GM21515 (cell line): ENCODE measurements around the gene TP53I11.

Experiments
- ATAC-seq: cut with Tn5 transposase; IDR thresholded peaks from one replicate; pipeline ENCODE4 v1.9.1; 2021; ENCODE audit not compliant: unreplicated experiment

The TP53I11 gene

DNA sequence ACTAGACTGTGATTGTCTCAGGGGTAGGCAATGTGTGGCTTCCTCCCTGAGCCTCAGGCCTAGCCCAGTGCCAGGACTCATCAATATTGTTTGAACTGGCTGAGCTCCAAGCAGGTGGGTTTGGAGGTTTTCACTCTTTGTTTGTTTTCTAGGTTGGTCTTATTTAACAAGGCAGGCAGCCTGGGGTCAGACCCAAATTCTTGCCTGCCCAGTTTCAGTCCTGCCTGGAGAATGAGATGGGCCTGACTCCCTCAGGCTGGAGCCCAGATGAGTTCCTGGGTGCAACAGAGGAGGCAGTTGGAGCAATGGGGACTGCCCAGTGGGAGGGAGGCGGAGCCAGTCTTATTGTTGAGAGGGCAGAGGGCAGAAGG lies 28.3 kb upstream of the TP53I11 start:
- ATAC-seq: no peak

DNA sequence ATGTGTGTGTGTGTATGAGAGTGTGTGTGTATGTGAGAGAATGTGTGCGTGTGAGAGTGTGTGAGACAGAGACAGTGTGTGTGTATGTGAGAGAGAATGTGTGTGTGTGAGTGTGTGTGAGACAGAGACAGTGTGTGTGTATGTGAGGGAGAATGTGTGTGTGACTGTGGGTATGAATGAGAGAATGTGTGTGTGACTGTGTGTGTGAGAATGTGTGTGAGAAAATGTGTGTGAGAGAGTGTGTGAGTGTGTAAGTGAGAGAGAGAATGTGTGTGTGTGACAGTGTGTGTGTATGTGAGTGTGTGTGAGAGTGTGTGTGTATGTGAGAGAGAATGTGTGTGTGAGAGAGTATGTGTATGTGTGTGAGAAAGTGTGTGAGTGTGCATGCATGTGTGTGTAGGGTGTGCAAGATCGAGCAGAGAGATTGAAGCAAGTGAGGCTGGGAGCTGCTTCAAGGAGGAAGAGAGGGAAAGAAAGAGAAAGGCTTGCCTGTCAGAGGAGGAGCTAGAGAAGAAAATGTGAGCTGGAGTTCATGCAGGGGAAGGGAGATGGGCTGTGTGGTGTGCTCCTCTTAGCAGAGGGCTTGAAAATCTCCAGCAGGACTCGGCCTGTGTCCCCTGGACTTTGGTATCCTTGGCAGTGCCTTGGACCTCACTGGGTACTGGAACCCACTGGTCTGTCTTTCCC lies 27.7 kb upstream of the TP53I11 start:
- ATAC-seq: no peak

DNA sequence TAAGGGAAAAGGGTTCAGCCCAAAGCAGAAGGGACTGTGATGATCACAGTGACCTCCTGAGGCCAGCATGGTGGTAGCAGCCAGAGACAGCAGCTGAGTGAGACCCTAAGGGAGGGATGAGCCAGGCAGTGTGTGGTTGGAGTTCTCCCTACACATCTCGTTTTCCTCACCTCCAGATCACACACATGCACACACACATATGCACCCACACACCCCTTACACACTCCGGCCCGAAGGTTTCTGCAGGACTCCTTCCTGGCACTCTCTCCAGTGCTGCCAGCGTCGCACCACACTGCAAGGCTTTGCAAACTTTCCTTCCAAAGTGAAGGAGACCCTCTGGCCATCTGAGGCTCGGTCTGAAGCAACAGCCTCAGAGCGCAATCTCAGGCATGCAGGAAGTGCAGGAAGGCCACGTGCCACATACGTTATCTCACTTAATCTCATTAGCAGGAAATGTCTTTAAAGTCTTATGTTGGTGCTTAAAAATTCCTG lies 26.9 kb upstream of the TP53I11 start:
- no peak for ATAC-seq

DNA sequence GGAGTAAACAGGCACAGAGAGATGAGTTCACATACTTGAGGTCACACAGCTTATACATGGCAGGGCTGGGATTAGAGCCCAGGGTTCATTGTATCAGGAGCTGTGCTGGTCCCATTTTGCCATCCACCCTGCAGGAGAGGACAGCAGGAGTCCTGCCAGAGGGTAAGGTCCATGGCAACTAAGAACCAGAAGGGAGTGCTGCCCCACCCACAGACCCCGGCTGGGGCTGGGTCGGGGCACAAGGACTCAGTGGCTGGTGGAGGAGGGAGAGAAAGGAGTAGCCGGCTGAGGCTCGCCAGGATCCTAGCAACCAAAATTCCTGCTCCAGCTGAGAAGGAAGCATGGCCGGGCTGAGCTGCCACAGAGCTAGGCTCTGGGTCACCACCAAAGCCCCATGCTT lies 25.9 kb upstream of the TP53I11 start:
- no peak for ATAC-seq

DNA sequence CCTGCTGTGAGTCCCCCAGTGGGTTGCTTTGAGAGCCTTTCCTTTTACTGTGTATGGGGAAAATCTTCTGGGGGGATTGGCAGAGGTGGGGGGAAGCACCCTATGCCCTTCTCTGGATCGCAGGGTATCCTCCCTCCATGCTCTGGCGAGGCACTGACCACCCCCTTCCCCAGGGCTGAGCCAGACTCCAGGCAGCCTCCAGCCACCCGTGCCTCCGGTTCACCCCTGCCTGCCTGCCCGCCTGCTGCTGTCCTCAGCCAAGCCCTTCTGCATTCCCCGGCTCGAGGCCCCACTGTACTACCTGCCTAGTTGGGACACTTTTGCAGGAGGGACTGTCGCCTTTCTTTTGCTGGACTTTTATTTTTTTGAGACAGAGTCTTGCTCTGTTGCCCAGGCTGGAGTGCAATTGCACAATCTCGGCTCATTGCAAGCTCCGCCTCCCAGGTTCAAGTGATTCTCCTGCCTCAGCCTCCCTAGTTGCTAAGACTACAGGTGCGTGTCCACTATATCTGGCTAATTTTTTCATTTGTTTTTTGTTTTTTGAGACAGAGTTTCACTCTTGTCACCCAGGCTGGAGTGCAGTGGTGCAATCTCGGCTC lies 23.8 kb upstream of the TP53I11 start:
- no peak for ATAC-seq

DNA sequence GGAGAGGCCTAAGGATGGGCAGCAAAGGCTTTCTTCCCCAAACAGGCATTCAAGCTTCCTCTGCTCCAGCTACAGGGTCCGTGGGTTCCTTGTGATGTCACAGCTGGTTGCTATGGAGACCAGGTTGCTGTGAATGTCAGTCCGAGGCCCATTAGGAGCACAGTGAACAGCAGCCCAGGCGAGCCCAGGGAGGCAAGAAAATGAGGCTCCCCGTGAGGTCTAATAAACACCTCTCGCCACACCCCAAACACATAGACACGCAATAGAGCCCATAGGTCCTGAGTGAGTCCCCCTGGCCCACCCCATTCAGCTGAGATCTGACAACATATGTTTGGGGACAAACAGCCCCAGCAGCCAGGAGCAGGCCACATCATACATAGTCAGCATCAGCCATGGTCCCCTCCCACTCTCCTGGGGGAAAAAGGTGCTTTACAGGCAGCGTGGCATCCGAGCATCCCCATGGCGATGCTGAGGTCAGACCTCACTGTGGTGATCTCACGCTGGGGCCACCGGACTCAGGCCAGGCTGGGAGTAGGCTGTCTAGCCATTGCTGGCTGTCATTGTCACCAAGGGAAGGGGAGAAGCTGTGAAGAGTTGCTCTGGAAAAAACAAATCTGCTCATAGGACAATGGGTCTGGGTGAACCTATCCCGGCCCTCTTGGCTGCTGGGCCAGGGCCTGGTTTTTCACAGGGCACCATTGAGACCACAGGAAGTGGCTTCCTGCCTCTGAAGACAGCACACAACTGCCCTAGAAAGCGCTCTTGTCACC lies 23.1 kb upstream of the TP53I11 start:
- no peak for ATAC-seq

DNA sequence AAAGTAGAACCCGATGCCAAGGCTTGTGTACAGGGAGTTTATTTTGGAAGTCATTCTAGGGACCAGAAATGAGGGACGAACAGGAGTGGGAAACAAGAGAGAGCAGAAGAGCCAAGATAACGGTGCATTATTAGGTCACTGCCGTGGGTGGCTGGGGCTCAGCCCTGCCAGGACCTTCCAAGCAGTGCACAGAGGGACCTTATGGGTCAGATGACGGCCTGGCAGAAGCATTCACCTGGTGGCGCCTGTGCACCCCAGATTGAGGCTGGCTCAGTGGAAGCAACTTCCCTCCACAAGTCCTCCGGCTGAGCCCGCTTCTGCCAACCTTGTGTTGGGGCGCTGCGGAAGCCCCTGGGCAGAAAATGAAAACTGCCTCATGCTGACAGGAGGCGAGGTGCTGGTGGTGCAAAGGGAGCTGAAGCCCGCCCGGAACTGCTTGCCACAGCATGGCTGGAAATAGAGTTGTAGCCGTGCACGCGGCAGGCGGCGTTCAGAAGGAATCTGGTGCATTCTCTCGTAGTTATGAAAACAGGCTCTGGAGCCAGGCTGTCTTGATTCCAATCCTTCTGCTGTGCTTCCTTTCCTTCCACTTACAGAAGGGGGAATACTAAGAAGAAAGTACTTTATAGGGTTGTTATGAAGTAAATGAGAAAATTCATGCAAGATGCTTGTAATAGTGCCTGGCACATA lies 22.2 kb upstream of the TP53I11 start:
- ATAC-seq: no peak

DNA sequence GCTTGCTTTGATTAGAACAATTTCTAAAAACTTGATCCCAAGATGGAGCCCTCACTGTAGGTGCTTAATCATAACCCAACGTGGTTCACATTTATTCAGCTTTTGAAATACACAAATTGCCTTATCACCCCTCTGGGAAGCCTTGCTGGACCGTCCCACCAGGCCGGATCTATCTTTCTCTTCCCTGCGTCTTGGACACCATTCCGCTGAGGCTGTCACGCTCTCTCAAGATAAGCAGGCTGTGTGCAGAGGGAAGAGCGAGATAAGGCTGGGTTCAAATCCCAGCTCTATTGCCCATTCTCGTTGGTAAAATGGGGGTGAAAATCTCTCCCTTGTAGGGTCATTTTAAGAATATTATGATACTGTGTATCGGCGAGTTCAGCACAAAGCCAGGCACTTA lies 20.5 kb upstream of the TP53I11 start:
- no peak for ATAC-seq

DNA sequence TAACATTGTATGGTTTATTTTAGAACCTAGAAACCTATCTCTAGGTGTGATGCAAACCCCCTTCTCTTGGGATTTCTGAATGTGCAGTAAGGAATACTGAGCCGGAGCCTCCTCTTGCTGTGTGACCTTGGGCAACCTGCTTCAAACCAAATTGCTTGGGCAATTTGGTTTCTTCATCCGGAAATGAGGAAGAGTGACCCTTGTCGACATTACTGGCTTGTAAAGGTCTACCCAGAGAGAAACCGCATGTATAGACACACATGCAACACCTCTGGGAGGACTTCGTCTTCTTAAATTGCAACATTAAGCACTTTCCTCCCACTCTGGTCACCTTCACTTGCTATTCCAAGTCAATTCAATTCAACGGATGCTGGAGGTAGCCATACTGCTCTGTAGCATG lies 19.6 kb upstream of the TP53I11 start:
- ATAC-seq: no peak

DNA sequence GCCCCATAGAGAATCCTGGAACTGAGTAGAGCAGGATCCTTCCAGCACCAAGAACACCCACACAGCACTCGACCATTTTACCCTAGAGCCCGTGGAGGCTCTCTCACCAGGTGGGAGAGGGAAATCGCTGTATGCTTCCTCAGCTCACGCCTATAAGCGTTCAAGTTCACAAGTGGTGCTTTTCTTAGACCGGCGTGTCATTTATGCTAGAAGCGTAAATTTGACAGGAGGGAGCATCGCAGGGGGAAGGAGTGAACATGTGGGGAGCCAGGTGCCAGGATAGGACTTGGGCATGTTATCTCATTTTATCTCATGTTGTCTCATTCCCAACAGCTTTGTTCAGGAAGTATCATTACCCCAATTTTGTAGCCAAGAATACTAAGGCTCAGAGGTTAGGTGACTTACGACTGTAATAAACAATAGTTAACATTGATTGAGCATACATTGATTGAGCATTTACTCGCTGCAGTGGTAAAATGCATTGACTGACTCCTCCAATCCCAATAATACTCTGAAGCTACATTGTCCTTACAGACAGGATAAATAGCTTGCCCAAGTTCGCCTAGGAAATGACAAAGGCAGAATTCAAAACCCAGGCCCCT lies 19.1 kb upstream of the TP53I11 start:
- ATAC-seq: no peak

DNA sequence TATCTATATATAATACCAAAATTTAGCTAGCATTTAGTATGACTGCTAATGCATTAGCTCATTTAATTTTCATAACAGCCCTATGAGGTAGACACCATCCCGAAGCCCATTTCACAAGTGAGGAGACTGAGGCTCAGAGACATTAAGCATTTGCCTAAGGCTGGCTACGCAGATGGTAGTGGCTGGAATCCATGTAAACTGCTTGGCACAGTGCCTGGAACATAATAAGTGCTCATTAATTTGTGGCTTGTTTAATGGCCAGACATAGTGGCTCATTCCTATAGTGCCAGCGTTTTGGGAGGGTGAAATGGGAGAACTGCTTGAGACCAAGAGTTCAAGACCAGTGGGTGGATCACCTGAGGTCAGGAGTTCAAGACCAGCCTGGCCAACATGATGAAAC lies 17.8 kb upstream of the TP53I11 start:
- ATAC-seq: no peak

DNA sequence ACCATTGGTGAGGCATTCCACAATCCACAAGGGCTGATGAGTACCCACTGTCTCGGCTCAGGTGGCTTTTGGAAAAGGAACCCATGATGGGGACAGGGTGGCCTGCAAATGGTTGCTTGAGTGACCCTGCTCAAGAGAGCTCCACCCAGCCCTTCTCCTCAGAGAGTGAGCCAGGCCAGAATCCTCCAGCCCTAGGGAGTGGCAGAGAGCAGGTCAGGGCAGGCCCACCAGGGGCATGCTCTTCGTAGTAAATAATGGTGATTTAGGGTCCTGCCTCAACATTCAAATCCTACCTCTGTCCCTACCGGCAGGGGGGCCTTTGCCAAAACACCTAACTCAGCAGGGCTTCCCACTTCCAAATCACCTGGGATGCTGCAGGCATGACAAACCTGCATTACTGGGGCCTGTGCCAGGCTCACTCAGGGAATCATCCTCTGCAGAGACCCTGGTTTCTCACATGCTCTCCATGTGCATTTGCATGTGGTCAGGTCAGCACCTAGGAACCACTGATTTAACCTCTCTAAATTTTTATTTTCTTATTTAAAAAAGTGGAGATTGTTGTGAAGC lies 17.3 kb upstream of the TP53I11 start:
- ATAC-seq: no peak

DNA sequence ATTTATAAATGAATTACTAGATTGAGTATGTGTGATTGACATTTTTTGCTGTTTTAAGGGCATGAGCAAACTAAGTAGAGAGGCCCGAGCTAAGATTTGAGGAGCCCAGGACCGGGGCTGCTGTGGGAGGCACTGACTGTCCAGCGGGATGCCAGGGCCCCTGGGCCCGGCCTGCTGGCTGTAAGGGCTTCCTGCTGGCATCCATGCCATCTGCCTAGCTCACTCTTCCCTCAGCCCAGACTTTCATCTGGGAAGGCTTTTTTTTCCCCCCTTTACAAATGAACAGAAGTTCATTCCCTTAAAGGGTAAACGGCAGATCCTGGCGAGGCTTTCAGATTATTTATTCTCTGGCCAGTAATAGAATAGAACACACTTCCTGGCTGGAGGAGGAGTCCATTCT lies 16.0 kb upstream of the TP53I11 start:
- ATAC-seq: no peak

DNA sequence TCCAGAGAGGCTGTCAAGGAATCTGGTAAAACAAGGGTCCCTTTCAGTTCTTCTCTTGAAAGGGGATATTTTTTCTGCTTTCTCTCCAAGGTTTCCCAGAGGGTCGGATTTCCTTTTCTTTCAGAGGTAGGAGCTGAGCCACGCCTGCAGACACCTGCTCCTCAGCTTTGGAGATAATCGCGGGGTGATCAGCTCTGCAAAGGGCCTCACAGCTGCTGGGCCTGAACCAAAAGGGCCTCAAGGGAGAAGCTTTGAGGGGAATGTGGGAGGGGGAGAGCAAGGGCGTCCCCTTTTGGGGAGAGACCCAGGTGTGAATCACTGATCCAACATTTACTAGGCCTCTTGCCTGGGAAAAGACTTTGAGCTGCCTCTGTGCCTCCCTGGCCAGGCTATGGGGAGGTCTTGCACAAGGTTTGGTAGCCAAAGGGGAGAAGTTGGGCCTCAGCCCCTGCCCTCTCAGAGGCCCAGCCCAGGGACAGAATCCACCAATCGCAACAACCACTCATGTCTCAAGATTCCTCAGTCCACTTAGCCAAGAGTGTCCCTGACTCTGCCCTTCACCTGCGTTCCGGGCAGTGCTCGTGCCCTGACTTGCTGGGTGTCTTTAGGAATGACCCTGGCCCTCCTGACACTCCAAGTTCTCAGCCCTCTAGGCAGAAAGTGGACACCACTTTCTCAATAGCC lies 14.0 kb upstream of the TP53I11 start:
- no peak for ATAC-seq

DNA sequence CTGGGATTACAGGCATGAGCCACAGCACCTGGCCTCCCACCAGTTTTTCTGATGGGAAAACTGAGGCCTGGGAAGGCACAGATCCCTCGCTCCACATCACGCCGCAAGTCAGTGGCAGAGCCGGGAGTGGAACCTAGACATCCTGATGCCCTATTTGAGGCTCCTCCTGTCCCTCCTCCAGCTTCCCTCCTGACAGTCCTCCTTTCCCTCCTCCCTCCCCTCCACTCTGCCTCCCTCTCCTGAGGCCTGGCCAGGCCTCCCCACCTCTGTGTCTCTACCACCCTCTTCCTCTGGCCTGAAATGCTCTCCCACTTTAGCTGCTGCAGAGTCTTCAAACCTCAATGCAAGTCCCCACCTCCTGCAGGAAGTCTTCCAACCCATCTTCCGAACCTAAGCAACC lies 13.3 kb upstream of the TP53I11 start:
- no peak for ATAC-seq

DNA sequence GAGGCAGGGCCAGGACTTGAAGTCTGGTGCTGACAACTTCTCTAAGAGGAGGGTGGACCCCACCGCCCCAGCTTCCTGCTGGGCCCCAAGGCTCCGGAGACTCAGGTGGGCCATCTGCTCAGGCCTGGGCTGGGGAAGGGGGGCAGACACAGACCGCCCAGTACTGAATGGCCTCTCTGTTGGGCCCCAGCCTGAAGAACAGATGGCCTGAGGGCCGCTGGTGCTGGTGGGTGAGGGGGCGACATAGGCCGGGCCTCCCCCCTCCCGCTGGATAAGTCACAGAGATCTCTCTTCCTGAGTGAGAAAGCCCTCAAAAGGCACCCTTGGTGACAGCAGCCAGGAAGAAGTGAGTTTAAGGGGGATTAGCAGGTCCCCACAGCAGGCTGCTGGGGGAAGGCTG lies 12.5 kb upstream of the TP53I11 start:
- no peak for ATAC-seq

DNA sequence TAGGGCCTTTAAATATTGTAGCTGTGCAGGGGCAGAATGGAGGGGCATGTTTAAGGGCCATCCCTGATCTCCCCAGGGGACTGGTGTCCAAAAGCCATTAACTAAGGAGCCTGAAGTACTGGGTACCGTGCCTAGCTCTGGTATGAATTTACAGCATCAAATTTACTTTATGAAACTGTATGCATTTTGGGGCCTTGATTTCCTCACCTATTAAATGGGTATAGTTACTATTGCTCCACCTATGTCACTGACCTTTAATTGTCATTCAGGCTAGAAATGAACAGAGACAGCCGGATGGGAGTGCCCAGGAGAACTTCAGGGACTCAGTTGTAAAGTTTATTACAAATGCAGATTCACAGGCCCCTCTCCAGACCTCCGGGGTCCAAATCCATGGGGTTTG lies 11.8 kb upstream of the TP53I11 start:
- ATAC-seq: no peak

DNA sequence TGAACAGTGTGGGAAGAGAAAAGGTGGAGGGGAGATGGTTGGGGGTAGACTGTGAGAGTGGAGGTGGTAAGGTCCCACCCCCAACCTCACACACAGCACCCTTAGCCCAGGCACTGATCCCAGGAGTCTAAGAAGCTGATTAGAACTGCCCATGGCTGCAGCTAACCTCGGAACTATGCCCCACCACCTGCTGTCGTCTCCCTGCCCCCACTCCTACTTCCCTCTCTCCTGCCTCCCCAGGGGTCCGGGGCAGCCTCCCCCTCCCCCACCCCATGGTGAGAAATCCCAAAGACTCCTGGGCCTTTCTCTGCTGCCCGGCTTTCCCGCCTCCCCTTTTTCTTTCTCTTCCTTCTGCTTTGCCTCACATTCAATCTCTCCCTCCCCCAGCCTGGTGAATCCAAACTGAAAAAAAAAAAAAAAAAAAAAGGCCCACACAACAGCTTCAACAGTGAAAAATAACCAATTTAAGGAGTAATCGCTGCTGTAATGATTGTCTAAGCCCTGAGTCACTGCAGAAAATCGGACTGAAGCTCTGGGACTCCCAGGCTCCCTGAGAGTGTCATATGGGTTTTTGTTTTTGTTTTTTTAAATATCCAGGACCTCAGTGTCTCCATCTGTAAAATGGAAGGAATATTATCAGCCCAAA lies 9.6 kb upstream of the TP53I11 start:
- no peak for ATAC-seq

DNA sequence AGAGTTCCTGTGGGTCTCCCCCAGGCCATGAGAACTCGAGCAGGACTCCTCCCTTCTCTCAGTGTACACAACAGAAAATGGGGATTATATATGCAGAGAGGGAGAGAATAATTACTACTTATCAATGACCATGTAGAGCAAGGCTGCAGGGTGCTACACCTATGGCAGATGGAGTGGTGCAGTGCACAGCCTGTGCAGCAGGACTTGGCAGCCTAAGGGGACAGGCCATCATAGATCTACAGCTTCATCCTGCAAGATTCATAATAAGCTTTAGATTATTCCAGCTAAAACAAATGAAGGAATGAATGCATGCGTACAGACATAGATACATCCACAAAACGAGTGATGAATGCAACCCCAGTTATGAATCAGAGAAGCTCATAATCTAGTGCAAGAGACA lies 8.4 kb upstream of the TP53I11 start:
- no peak for ATAC-seq
